HEK293 (cell line): ENCODE results near the gene KIAA0513.
A peak's percentile ranks its signal among the peaks of the same experiment; 100 is the strongest.

Experiments used
- CTCF ChIA-PET: fragments of 350-600 bp; formaldehyde crosslinking; extraction: SDS; loops from one replicate; lab custom pipeline; 2021; ENCODE audit warnings: antibody characterized with exemption; lab: Yijun Ruan, JAX
- POLR2A ChIA-PET: fragments of 300-600 bp; formaldehyde crosslinking; extraction: SDS; loops from one replicate; lab custom pipeline; 2020; ENCODE audit warnings: antibody characterized with exemption, inconsistent platforms; lab: Yijun Ruan, JAX
- H3K27ac ChIP-seq: fragments of 200-500 bp; sonication (Bioruptor generic); 2 replicates; pipeline ENCODE4 v1.5.1; 2014; ENCODE audit warnings: low read depth, low read length, control low read depth, inconsistent platforms; ENCODE audit errors: extremely low read depth
- H3K36me3 ChIP-seq, 2 experiments: fragments of 200-500 bp in 1 of 2; sonication (Bioruptor generic) in 1 of 2; 1 replicate in 1 of 2; 2 replicates in 1 of 2; pipeline ENCODE4 v1.5.1; 2014 to 2017; ENCODE audit warnings: inconsistent platforms in 2 of 2, low read length in 2 of 2; ENCODE audit not compliant: control insufficient read depth in 2 of 2, insufficient read depth in 1 of 2
- H3K4me1 ChIP-seq: fragments of 200-500 bp; sonication (Bioruptor generic); 2 replicates; pipeline ENCODE4 v1.5.1; 2014; ENCODE audit warnings: mild to moderate bottlenecking, low read length, inconsistent platforms; ENCODE audit not compliant: control insufficient read depth, insufficient read depth
- H3K4me3 ChIP-seq: 2 replicates; pipeline ENCODE4 v1.5.1; 2011; ENCODE audit warnings: low read depth, mild to moderate bottlenecking, control low read depth, low read length, moderate library complexity
- H3K9me3 ChIP-seq: fragments of 200-500 bp; sonication (Bioruptor generic); 2 replicates; pipeline ENCODE4 v1.5.1; 2014; ENCODE audit warnings: low read depth, low read length, inconsistent platforms; ENCODE audit not compliant: control insufficient read depth, insufficient read depth
- GFI1B ChIP-seq: fragments of 450-650 bp; formaldehyde crosslinking; IDR thresholded peaks from 2 replicates; pipeline ENCODE4 v1.5.1; 2016; ENCODE audit warnings: missing biosample characterization, missing genetic modification characterization
- HOXA7 ChIP-seq: sonication (generic); formaldehyde crosslinking; IDR thresholded peaks from 2 replicates; pipeline ENCODE4 v1.8.1; 2022; ENCODE audit warnings: missing genetic modification reagents, borderline replicate concordance
- HOXC10 ChIP-seq: sonication (generic); formaldehyde crosslinking; IDR thresholded peaks from 2 replicates; pipeline ENCODE4 v1.8.1; 2023; ENCODE audit warnings: mild to moderate bottlenecking, missing genetic modification reagents
- MEIS1 ChIP-seq: sonication (generic); formaldehyde crosslinking; IDR thresholded peaks from 2 replicates; pipeline ENCODE4 v1.8.1; 2022; ENCODE audit warnings: missing genetic modification reagents, mild to moderate bottlenecking, borderline replicate concordance
- SALL2 ChIP-seq: fragments of 450-650 bp; formaldehyde crosslinking; IDR thresholded peaks from 2 replicates; pipeline ENCODE4 v1.5.0; 2017; ENCODE audit warnings: missing biosample characterization, mild to moderate bottlenecking, missing genetic modification characterization, borderline replicate concordance
- SP3 ChIP-seq: fragments of 450-650 bp; formaldehyde crosslinking; IDR thresholded peaks from 2 replicates; pipeline ENCODE4 v1.5.1; 2016; ENCODE audit warnings: missing biosample characterization, missing genetic modification characterization
- ZBTB26 ChIP-seq: fragments of 450-650 bp; formaldehyde crosslinking; optimal IDR thresholded peaks from 2 replicates; pipeline ENCODE3; 2016; ENCODE audit warnings: missing biosample characterization, mild to moderate bottlenecking, missing genetic modification characterization
- ZFP41 ChIP-seq: fragments of 450-650 bp; formaldehyde crosslinking; IDR thresholded peaks from 2 replicates; pipeline ENCODE4 v1.5.1; 2016; ENCODE audit warnings: missing biosample characterization, missing genetic modification characterization, borderline replicate concordance
- ZNF18 ChIP-seq: fragments of 450-650 bp; formaldehyde crosslinking; IDR thresholded peaks from 2 replicates; pipeline ENCODE4 v1.5.1; 2016; ENCODE audit warnings: missing biosample characterization, missing genetic modification characterization
- ZNF184 ChIP-seq: fragments of 450-650 bp; IDR thresholded peaks from 2 replicates; pipeline ENCODE4 v1.5.1; 2018; ENCODE audit warnings: missing biosample characterization, mild to moderate bottlenecking, missing genetic modification characterization
- ZNF2 ChIP-seq: fragments of 450-650 bp; formaldehyde crosslinking; IDR thresholded peaks from 2 replicates; pipeline ENCODE4 v1.5.1; 2016; ENCODE audit warnings: missing biosample characterization, missing genetic modification characterization
- ZNF23 ChIP-seq: fragments of 450-650 bp; formaldehyde crosslinking; IDR thresholded peaks from 2 replicates; pipeline ENCODE4 v1.5.1; 2016; ENCODE audit warnings: missing biosample characterization, missing genetic modification characterization, borderline replicate concordance
- ZNF350 ChIP-seq: fragments of 450-650 bp; formaldehyde crosslinking; IDR thresholded peaks from 2 replicates; pipeline ENCODE4 v1.5.0; 2017; ENCODE audit warnings: missing biosample characterization, mild to moderate bottlenecking, missing genetic modification characterization
- ZNF513 ChIP-seq: fragments of 450-650 bp; IDR thresholded peaks from 2 replicates; pipeline ENCODE4 v1.5.1; 2018; ENCODE audit warnings: missing biosample characterization, missing genetic modification characterization
- ZNF792 ChIP-seq: fragments of 450-650 bp; formaldehyde crosslinking; IDR thresholded peaks from 2 replicates; pipeline ENCODE4 v1.5.1; 2016; ENCODE audit warnings: missing biosample characterization, missing genetic modification characterization
- TF ChIP-seq, protein P1 (sequence below): fragments of 450-650 bp; formaldehyde crosslinking; IDR thresholded peaks from 2 replicates; pipeline ENCODE4 v1.5.1; 2016; ENCODE audit warnings: missing biosample characterization, missing genetic modification characterization, borderline replicate concordance
- TF ChIP-seq, protein P2 (sequence below): fragments of 450-650 bp; formaldehyde crosslinking; IDR thresholded peaks from 2 replicates; pipeline ENCODE4 v1.5.1; 2017; ENCODE audit warnings: missing biosample characterization, mild to moderate bottlenecking, missing genetic modification characterization, moderate library complexity

The KIAA0513 gene

GRCh38 chr16:85077576-85078125 lies 50.1 kb downstream of the KIAA0513 start (continued):
- TF ChIP-seq, protein P1, sequence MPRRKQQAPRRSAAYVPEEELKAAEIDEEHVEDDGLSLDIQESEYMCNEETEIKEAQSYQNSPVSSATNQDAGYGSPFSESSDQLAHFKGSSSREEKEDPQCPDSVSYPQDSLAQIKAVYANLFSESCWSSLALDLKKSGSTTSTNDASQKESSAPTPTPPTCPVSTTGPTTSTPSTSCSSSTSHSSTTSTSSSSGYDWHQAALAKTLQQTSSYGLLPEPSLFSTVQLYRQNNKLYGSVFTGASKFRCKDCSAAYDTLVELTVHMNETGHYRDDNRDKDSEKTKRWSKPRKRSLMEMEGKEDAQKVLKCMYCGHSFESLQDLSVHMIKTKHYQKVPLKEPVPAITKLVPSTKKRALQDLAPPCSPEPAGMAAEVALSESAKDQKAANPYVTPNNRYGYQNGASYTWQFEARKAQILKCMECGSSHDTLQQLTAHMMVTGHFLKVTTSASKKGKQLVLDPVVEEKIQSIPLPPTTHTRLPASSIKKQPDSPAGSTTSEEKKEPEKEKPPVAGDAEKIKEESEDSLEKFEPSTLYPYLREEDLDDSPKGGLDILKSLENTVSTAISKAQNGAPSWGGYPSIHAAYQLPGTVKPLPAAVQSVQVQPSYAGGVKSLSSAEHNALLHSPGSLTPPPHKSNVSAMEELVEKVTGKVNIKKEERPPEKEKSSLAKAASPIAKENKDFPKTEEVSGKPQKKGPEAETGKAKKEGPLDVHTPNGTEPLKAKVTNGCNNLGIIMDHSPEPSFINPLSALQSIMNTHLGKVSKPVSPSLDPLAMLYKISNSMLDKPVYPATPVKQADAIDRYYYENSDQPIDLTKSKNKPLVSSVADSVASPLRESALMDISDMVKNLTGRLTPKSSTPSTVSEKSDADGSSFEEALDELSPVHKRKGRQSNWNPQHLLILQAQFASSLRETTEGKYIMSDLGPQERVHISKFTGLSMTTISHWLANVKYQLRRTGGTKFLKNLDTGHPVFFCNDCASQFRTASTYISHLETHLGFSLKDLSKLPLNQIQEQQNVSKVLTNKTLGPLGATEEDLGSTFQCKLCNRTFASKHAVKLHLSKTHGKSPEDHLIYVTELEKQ (tag by site-specific recombination): no peak
- no peak for TF ChIP-seq ZNF18 (tag by site-specific recombination)
- no peak for TF ChIP-seq SP3 (tag by site-specific recombination)
- no peak for TF ChIP-seq MEIS1
- no peak for TF ChIP-seq GFI1B
- no peak for TF ChIP-seq ZFP41
- no peak for TF ChIP-seq ZNF513 (tag by site-specific recombination)
- no peak for TF ChIP-seq ZNF792
- TF ChIP-seq, protein P2, sequence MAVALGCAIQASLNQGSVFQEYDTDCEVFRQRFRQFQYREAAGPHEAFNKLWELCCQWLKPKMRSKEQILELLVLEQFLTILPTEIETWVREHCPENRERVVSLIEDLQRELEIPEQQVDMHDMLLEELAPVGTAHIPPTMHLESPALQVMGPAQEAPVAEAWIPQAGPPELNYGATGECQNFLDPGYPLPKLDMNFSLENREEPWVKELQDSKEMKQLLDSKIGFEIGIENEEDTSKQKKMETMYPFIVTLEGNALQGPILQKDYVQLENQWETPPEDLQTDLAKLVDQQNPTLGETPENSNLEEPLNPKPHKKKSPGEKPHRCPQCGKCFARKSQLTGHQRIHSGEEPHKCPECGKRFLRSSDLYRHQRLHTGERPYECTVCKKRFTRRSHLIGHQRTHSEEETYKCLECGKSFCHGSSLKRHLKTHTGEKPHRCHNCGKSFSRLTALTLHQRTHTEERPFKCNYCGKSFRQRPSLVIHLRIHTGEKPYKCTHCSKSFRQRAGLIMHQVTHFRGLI (tag by site-specific recombination): no peak

DNA sequence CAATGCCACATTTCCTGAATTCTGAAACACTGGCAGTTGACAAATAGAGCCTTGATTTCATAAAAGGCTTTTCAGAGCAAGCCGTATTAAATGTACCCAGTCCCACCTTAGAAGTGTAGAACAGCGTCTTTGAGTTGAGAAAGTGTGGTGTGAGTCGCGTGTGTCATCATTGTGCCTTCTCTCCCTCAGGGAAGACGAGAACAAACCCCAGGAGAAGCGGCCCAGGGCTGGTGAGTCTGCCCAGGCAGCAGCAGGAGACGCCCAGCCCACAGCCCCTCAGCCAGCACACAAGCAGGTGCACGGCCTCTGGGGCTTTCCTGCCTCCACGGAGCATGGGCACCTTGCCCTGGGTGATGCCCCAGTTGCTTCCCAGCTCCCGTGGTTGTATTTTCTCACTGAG lies 50.6 kb downstream of the KIAA0513 start:
- CTCF ChIA-PET: interaction anchor here (0.7 to 1.3 kb wide), 2 partner anchors 9 to 22 kb away, joined by 3 to 8 read pairs; no protein-coding TSS in a partner anchor

GRCh38 chr16:85078952-85079351 lies 51.4 kb downstream of the KIAA0513 start:
- ChIA-PET CTCF (no interaction called here), POLR2A (no interaction called here)
- H3K36me3 ChIP-seq: peaks cover 0 to 18% of the 10 kb centered on the region in 2 experiments; a peak in 1 of 3 replicates
- no peaks in the 10 kb centered on the region for H3K4me1 ChIP-seq
- no peaks in the 10 kb centered on the region for H3K9me3 ChIP-seq
- TF ChIP-seq SALL2 (no peak), ZBTB26 (no peak), ZNF184 (tag by site-specific recombination) (peak; percentile 78; the same call in 1 of the 2 replicates), ZNF350 (tag by site-specific recombination) (no peak), HOXC10 (CRISPR knock-in tag) (no peak), ZNF2 (tag by site-specific recombination) (no peak), ZNF23 (tag by site-specific recombination) (no peak)
- no peak overlapping the region for H3K27ac ChIP-seq
- H3K4me3 ChIP-seq: no peak overlapping the region

More for the DNA sequence above, 50.6 kb downstream of the KIAA0513 start:
- TF ChIP-seq HOXA7 (CRISPR knock-in tag): no peak
- H3K27ac ChIP-seq: no peak overlapping the region
- H3K36me3 ChIP-seq: peaks cover 0 to 18% of the 10 kb centered on the region in 2 experiments; a peak in 1 of 3 replicates
- H3K4me1 ChIP-seq: no peaks in the 10 kb centered on the region
- H3K4me3 ChIP-seq: no peak overlapping the region
- POLR2A ChIA-PET: no interaction called here
- H3K9me3 ChIP-seq: no peaks in the 10 kb centered on the region
